DMS114 treated with DMSO at 0.1 percent for 48 hours (cell line): ENCODE measurements around the gene ELOVL1.

ENCODE experiments used
- DNase-seq: peaks from one replicate; lab custom pipeline; 2025; ENCODE audit not compliant: unreplicated experiment; lab: John Stamatoyannopoulos, UW

The ELOVL1 gene

DNA sequence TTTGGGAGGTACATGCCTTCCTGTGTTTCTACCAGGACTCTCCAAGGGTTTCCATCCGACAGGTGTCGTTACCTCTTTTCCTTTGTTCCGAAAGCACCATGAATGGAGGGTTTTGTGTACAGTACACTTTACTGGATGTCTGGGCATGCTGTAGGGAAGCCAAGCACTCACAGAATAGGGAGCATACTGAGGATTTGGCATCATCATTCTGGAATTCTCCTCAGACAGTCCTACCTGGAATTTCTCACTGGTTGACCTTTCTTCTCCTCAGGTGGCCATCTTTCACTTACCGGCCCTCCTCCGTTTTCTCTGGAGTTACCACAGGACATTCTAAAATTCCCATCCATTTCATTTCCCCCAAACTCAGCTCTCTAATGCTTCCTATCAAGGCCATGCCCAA lies 36.1 kb downstream of the ELOVL1 start:
- DNase-seq: no peak

DNA sequence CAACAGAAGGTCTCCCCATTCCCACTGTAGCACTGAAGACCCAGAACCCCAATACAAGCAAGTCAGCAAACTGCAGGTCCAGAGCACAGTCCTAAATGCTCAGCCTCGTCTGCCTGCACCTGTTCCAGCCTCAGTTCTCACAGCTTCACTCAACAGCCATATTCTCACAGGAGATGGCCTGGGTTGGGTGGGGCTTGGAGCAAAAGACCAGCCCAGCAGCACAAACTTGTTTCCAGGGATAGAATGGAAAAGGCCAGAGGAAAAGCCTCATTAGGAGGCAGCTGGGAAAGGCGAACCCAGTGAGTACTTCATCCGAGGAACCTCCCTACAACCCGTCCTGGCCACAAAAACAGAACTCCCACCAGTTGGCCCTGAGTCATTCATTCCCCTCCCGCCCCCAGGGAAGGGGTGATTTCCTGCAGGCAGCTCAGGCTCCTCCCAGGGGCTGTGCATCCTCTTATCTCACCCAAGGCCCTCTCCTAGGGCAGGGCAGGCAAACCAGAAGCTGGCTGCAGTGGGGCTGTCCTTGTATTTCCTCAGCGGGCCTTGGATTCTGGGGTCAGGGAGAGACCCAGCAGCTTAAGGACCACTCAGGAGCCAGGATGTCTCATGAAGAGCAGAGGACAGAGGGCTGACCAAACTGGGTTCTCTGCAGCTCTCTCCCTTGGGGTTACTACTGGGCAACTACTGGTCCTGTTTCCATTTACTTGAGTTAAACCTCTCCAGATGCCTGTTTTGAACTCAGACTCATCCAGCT lies 37.6 kb downstream of the ELOVL1 start:
- DNase-seq: no peak

DNA sequence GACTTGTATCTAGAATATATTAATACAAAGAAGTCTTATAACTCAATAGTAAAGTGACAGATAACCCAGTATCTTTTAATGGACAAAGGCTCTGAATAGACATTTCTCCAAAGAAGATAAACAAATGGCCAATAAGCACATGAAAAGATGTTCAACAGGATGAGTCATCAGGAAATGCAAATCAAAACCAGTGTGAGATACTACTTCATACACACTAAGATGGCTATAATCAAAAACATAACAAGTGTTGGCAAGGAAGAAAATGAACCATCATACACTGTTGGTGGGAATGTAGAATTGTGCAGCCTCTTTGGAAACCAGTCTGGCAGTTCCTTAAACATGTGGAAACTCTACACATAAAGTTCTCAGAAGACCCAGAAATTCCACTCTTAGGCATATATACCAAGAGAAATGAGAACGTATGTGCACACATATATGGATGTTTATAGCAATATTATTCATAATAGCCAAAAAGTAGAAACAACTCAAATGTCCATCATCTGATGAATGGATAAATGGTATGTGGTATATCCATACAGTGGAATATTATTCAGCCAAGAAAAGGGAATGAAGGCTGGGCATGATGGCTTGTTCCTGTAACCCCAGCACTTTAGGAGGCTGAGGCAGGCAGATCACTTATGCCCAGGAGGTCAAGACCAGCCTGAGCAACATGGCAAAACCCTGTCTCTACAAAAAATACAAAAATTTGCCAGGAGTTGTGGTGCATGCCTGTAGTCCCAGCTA lies 40.1 kb downstream of the ELOVL1 start:
- DNase-seq: no peak

DNA sequence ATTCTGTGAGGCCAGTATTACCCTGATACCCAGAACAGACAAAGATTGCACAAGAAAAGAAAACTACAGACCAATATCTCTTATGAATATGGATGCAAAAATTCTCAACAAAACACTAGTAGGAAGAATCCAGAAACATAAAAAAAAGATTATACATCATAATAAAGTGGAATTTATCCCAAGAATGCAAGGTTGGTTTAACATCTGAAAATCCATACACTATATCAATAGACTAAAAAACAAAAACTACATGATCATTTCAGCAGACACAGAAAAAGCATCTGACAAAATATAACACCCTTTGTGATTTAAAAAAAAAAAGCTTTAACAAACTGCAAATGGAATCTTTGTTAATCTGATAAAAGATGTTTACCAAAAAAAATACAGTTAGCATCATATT lies 42.4 kb downstream of the ELOVL1 start:
- no peak for DNase-seq

DNA sequence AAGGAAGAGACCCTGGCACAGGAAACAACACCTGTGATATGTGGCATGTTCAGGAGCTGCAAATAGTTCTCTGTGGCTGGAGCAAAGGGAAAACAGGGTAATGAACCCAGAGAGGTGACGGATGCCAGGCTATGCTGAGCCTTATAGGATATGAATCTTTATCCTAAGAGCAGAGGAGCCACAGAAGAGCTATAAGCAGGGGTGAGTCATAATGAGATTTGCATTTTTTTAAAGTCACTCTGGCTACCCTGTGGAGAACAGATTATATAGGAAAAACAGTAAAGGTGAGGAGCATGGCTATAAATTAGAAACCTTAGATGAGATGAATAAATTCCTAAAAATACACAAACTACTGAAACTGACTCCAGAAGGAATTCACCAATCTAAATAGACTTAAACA lies 43.0 kb downstream of the ELOVL1 start:
- DNase-seq: no peak

DNA sequence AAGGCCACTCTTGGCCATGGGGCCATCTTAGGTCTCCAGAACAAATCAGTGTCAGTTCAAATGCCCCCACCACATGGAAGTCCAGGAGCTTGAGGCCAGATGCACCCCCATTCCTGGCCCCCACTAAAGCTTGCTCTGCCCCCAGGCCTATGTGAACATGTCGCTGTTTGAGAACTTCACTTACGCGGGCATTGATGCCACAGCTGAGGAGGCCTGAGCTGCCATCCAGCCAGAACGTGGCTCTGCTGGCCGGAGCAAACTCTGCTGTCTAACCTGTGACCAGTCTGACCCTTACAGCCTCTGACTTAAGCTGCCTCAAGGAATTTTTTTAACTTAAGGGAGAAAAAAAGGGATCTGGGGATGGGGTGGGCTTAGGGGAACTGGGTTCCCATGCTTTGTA lies 45.3 kb downstream of the ELOVL1 start:
- no peak for DNase-seq

DNA sequence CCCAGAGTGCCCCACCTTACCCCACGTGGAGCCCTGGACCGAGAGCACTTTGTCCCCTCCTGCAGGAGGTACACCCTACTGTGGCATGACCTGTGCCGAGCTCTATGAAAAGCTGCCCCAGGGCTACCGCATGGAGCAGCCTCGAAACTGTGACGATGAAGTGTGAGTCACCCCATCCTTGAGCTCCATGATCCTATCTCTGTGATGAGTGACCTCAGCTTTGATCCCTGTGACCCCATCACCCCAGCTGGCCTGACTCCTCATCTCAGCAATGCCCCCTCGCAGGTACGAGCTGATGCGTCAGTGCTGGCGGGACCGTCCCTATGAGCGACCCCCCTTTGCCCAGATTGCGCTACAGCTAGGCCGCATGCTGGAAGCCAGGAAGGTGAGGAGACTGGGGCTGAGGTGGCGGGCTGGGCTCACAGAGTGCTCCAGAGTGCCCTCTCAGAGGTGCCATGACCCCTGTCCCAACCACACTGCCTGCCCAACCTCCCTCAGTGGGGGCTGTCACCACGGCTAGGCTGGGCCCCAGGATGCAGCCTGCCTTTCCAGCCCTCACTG lies 46.4 kb downstream of the ELOVL1 start:
- no peak for DNase-seq

DNA sequence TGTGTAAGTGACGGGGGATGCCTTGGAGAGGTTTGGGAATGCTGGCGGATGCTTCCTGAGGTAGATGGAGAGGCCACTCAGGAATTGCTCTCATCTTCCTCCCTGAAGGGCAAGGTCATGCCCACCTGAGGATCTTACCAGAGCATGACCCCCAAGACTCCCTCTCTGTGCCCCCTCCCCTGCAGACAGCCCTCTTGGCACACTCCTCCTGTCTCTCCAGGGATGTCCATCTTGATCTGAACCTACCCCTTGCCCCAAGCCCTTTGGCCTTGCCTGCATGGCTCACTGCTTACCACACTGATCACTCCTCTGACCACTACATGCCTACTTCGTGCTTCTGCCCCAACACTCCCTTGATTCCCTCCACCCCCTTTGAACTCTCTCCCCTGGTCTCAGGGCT lies 48.0 kb downstream of the ELOVL1 start:
- no peak for DNase-seq

DNA sequence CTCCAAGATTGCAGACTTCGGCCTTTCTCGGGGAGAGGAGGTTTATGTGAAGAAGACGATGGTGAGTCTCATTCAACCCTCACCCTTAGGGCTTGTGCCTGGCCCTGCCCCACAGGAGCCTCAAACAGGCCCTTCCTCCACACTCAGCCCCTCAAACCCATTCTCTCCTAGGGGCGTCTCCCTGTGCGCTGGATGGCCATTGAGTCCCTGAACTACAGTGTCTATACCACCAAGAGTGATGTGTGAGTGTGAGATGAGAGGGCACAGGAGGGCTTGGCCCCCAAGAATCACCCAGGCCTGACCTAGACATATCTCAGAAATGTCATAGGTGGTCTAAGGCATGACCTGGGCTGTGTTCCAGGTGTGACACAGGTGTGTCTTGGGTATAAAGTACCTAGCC lies 48.5 kb downstream of the ELOVL1 start:
- DNase-seq: no peak

DNA sequence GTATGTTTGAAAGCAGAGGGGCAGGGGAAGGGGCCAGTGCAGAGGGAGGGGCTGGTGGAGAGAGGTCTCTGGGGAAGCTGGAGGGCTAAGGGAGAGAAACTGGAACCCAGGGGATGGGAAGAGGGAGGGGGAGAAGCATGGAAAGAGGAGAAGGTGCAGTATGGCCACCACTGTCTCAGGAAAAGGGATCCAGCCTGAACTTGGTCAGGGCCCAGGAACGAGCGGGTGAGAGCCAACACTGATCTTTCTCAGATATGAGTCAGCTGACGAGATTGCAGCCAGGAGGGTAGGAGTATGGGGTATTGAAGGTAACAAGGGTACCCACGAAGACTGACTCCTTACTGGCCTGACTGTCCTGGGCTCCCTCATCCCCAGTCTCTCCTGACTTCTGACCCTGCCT lies 49.0 kb downstream of the ELOVL1 start:
- DNase-seq: no peak

DNA sequence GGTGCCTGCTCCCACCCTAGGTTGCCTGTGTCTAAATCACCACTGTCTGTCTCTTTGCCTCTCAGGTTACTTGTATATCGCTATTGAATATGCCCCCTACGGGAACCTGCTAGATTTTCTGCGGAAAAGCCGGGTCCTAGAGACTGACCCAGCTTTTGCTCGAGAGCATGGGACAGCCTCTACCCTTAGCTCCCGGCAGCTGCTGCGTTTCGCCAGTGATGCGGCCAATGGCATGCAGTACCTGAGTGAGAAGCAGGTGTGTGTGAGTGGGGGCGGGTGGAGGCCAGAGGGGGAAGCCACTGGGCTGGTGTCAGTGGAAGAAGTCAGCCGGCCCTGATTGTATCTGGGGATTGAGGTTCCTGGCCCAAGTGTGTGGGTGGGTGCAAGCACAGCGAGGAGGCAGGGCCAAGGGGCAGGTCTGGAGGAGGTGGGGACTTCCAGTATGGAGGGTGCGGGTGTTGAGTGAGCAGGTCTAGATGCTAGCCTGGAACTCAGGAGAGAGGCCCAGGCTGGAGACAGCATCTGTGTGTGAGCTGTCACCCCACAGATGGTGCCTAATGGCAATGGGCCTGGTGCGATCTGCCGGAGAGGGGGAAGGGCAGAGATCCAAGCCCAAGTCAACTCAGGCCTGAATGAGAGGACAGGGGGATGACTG lies 49.9 kb downstream of the ELOVL1 start:
- no peak for DNase-seq

DNA sequence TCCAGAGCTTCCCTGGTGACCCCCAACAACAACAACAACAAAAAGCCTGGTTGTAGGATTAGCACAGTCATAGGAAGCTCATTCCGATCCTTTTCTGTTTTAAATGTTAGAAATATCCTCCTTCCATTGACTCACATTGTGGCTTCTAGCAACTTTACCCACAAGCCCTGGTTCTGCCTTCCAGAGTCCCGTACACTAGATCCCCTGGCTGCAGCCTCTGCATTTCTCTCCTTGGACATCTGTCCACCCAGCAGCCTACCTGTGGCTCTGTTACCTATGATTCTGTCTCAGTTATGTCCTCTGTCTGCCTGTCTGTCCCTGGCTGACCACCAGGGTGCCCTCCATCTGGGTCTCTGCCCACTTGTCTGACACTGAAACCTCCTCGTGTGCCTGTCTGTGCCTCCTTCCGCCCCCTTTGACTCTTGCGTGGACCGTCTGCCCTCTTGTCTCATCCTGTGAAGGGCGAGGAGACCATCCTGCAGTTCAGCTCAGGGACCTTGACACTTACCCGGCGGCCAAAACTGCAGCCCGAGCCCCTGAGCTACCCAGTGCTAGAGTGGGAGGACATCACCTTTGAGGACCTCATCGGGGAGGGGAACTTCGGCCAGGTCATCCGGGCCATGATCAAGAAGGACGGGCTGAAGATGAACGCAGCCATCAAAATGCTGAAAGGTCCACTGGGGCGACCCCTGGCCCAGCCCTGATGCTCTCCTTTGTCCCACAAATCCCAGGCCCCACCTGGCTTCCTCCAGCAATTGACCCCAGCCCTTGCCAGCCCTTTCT lies 50.9 kb downstream of the ELOVL1 start:
- DNase-seq: no peak

DNA sequence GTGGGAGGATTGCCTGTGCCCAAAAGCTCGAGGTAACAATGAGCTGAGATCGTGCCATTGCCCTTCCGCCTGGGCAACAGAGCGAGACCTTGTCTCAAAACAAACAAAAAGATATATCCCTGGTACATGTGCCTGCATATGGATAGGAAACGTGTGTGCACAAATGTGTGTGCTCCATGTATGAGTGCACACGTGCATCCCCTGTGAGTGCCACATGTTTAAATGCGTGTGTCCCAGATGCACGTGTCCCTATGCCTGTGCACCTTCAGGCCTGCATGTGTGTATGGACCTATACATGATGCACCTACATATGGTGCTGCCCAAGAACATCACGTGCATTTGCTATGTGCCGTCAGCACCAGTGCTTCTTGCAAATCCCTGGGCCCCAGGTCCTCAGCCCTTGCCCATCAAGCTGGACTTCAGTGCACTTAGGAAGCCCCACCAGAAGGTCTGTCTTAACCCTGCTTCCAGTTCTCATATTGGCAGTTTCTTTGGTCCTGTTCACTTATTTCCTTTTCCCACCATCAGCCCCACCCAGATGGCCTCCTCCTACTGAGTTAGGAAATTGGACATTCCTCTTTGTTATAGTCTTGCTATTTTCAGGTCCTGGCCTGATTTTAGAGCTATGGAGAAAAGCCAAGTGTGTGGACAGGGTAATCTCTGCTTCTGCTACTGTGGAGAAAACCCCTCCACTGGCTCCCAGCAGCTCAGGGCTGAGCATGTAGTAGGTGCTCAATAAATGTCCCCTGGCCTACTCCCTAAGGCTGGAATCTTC lies 51.7 kb downstream of the ELOVL1 start:
- no peak for DNase-seq

DNA sequence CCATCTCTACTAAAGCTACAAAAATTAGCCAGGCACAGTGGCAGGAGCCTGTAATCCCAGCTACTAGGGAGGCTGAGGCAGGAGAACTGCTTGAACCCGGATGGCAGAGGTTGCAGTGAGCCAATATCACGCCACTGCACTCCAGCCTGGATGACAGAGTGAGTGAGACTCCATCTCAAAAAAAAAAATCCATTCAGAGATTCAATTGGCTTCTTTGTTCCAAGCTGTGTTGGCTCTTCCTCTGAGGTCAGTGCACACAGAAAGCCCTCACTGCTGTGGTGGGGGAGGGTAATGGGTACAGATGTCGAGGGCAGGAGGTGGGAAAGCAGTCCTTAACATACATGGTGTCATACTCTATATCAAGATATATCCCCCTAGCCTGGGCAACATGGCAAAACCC lies 52.3 kb downstream of the ELOVL1 start:
- DNase-seq: no peak

DNA sequence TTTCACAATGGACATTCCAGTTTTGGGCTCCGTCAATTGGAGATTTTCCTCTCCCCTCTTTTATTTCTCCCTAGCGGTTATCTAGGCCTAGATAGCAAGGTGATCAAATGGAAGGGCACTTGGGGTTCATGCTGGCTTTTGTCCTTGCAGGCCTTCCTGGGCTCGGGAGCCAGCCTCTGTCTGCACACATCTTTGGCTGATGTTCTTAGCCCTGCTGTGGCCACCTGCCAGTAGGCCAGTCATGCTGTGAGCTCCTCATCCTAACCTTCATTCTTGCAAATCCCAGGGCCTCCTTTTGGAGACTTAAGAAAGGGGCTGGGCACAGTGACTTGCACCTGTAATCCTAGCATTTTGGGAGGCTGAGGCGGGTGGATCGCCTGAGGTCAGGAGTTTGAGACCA lies 53.6 kb downstream of the ELOVL1 start:
- no peak for DNase-seq

DNA sequence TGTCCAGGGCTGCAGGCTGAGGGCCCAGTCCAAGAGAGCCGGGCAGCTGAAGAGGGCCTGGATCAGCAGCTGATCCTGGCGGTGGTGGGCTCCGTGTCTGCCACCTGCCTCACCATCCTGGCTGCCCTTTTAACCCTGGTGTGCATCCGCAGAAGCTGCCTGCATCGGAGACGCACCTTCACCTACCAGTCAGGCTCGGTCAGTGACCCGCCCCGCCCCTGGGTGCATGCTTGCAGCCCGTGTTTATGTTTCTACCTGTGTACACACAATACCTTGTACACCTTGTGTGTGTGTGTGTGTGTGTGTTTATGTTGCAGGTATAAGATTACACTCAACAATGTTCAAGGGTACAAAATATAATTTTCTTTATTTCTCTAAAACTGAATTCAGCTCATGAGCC lies 54.0 kb downstream of the ELOVL1 start:
- no peak for DNase-seq
